Non-pigmented ciliary epithelial cell (primary cell): ENCODE measurements around the gene KMT2A.
"Not testable (repeated sequence)": the region's sequence is repeated elsewhere in the genome, so short reads cannot be mapped to it uniquely, and the experiment has no call there.

Experiments
- DNase-seq: peaks from one replicate; pipeline ENCODE4 v3.0.0-alpha.2; 2010; ENCODE audit warnings: low read depth

The KMT2A gene

GRCh38 chr11:118533769-118534729 lies 97.8 kb downstream of the KMT2A start:
- no peak for DNase-seq

GRCh38 chr11:118535261-118535660 lies 99.0 kb downstream of the KMT2A start:
- DNase-seq, result no peak

DNA sequence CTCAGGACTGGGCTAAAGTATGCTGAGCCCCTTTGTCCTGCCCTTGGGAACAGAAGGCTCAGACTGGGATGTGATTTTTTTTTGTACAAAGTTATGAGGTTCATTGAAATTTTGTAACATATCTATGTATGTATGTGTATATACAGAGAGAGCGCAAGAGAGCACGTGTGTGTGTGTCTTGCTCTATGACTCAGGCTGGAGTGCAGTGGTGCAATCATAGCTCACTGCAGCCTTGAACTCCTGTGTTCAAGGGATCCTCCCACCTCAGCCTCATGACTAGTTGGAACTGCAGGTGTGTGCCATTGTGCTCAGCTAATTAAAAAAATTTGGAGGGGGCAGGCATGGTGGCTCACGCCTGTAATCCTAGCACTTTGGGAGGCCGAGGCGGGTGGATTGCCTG lies 100.4 kb downstream of the KMT2A start:
- no peak for DNase-seq

GRCh38 chr11:118537409-118537980 lies 101.2 kb downstream of the KMT2A start:
- DNase-seq, result no peak

DNA sequence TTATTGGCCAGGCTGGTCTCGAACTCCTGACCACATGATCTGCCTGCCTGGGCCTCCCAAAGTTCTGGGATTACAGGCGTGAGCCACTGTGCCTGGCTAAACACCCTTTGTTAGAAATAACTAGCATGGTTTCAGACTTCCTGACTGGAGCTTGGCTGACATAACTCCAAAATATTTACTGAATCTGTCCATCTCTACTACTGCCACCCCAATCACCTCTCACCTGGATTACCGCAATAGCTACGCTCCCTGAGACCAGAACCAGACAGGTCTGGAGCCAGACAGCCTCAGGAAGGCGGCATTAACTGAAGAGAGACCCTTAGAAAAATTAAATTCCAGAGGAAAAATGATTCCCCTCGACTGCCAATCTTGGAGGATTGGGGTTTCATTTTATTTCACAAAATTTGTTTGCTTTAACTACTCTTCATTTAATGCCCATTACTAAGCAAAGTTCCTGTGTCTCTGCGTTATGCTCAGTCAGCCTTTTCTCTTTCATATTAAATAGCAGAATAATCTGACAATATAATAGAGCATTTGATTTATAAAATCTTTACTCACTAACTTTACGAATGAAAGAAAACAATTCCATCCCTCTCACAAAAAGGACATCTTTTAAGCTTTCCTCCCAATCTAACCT lies 107.8 kb downstream of the KMT2A start:
- no peak for DNase-seq

DNA sequence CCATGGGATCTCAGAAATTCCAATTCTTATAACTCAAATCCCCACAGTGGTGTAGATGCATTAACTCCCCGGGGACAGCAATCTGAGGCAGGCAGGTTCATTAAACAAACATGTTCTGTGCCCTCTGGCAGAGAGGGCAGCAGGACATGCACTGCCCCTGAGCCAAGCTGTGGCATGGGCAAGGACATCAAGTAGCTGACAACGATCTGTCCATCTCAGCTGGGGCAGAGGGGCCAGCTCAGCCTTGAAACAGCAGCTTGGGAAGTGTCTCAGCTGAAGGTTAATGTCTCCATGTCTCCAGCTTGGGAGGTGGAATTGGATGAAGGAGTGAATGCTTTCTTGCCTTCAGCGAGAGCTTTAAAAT lies 108.3 kb downstream of the KMT2A start:
- no peak for DNase-seq

GRCh38 chr11:118545533-118545932 lies 109.2 kb downstream of the KMT2A start:
- no peak for DNase-seq

- DNase-seq, result no peak
These were observed 110.8 kb downstream of the KMT2A start for GRCh38 chr11:118547132-118547531.

DNA sequence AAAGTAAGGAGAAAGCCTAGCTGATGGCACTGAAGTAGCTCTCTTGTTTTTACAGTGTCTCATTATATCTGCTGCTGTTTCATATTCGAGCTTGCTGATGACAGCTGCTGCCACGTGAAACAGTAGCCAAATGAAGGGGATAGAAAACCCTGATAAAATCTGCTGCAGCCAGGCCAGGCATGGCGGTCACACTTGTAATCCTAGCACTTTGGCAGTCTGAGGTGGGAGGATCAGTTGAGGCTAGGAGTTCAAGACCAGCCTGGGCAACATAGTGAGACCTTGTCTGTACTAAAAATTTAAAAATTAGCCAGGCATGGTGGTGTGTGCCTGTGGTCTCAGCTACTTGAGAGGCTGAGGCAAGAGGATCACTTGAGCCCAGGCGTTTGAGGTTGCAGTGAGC lies 116.0 kb downstream of the KMT2A start:
- no peak for DNase-seq

GRCh38 chr11:118560806-118561205 lies 124.5 kb downstream of the KMT2A start:
- DNase-seq, result no peak

GRCh38 chr11:118565051-118565450 lies 128.8 kb downstream of the KMT2A start:
- DNase-seq, result no peak

GRCh38 chr11:118569670-118570069 lies 133.4 kb downstream of the KMT2A start:
- no peak for DNase-seq

GRCh38 chr11:118570787-118571186 lies 134.5 kb downstream of the KMT2A start:
- DNase-seq, result no peak

GRCh38 chr11:118571701-118572060 lies 135.4 kb downstream of the KMT2A start:
- DNase-seq, result not testable (repeated sequence)

- DNase-seq, result no peak
These were observed 136.0 kb downstream of the KMT2A start, which contains the start of gene ARCN1 for GRCh38 chr11:118572061-118572980. TSS of gene ARCN1 (plus strand) at chr11:118572409. CDS start at chr11:118572548, 139 bp downstream.

DNA sequence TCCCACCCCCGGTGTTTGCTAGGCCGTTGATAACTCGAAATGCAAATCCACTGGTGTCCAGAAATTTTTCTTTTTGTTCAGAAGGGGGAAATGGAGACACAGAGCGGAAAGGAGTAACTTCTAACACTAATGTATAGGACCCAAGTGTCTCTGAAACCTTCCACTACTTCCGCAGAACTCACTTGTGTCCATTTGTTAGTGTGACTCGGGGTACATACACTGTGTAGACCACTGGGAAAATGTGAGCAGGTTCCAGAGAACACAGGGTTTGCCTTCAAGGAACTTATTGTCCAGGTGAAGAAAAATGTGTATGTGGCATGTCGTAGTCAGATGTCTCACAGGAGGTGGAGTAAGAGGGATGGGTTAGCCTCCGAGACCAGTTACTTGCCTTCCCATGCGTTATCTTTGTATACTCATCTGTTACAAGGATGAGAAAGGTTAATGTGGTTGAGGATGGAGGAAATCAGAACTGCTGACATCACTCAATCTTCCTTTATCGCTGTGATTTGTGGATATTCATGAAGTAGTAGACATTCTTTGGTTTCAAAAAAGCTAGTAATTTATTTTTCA lies 136.8 kb downstream of the KMT2A start:
- DNase-seq, result no peak

DNA sequence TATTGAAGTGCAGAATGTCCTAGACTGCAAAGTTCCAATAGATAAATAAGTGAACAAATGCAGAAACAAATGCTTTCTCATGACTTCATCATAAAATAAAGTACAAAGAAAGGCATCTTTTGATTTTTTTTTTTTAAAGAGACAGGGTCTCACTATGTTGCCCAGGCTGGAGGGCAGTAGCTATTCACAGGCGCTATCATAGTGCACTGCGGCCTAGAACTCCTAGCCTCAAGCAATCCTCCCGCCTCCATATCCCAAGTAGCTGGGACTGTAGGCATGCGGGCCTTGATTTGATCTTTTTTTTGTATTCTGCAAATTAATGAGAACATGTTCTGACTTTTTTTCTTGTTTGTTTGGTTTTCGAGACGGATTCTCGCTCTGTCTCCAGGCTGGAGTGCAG lies 138.3 kb downstream of the KMT2A start:
- no peak for DNase-seq
